Left ventricle myocardium inferior (tissue), 1 donor: ENCODE data around the gene TPI1. TPM values are rescaled to one million over a fixed set of nuclear protein-coding genes. Genes with fewer than 3 reads are reported as not detected.

Experiments
- DNase-seq: peaks from one replicate; pipeline ENCODE4 v3.0.0-alpha.2; 2020
- H3K27ac ChIP-seq: fragments of 200-600 bp; replicated peaks from 2 replicates; pipeline ENCODE4 v1.8.0; 2021
- H3K27me3 ChIP-seq: fragments of 200-600 bp; 2 replicates; pipeline ENCODE4 v1.8.0; 2021; ENCODE audit warnings: low read depth
- H3K36me3 ChIP-seq: fragments of 200-600 bp; 2 replicates; pipeline ENCODE4 v1.8.0; 2021
- H3K4me1 ChIP-seq: fragments of 200-600 bp; 2 replicates; pipeline ENCODE4 v1.8.0; 2021
- H3K4me3 ChIP-seq: fragments of 200-600 bp; 2 replicates; pipeline ENCODE4 v1.8.0; 2021; ENCODE audit warnings: mild to moderate bottlenecking, moderate library complexity
- H3K9me3 ChIP-seq: fragments of 200-600 bp; replicated peaks from 2 replicates; pipeline ENCODE4 v1.8.0; 2021
- intact Hi-C: fragments of 100-400 bp; cut with micrococcal nuclease; formaldehyde crosslinking; loops from one replicate; pipeline ENCODE4 v1.11.0; 2022
- total RNA-seq: library from RNA; stranded (reverse); fragmentation: NEBNext Ultra II Directional; extraction: Animal tissue kit (Norgen Biotek cat#: 25700); gene quantifications from one replicate; pipeline ENCODE4 v1.2.1, GENCODE V29; 2021
- TF ChIP-seq, protein P1 (sequence below): fragments of 200-600 bp; IDR thresholded peaks from 2 replicates; pipeline ENCODE4 v1.8.0; 2021; ENCODE audit warnings: antibody characterized with exemption, mild to moderate bottlenecking, borderline replicate concordance
- donor health status: DM: no; HTN: yes; CAD: no; lungs with severe emphysema.

The TPI1 gene
- total RNA-seq, 1 donor from 2014 or later: 753 TPM

DNA sequence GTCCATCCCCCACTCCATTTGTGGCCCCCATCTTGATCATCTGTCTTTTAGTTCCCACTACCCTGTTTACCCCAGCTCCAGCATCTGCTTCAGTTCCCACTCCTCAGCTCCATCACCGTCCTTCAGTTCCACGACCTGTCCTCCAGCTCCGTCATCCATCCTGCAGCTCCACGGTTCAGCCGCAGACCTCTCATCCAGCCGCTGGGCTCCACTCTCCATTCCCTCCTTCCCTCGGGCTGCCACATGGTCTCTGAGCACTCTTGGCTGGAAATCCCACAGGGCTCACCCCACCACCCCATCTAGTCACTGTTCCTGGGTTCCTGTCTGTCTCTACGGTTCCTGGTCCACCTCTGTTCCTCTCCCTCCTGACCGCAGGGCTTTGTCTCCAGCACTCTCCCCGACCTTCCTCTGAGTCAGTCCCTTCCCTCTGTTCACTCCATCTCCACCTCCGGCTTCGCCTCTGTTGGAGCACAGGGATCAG, 42.4 kb upstream of the TPI1 start:
- intact Hi-C loops: loop anchor here (5.0 kb wide), 1 partner anchor 78 kb away; no protein-coding TSS in a partner anchor
- H3K4me1 ChIP-seq: peaks cover 58% of the 10 kb centered on the region
- H3K27ac ChIP-seq: no peak overlapping the region
- H3K9me3 ChIP-seq: no peaks in the 10 kb centered on the region
- H3K27me3 ChIP-seq: peaks cover 27% of the 10 kb centered on the region
- TF ChIP-seq, protein P1, sequence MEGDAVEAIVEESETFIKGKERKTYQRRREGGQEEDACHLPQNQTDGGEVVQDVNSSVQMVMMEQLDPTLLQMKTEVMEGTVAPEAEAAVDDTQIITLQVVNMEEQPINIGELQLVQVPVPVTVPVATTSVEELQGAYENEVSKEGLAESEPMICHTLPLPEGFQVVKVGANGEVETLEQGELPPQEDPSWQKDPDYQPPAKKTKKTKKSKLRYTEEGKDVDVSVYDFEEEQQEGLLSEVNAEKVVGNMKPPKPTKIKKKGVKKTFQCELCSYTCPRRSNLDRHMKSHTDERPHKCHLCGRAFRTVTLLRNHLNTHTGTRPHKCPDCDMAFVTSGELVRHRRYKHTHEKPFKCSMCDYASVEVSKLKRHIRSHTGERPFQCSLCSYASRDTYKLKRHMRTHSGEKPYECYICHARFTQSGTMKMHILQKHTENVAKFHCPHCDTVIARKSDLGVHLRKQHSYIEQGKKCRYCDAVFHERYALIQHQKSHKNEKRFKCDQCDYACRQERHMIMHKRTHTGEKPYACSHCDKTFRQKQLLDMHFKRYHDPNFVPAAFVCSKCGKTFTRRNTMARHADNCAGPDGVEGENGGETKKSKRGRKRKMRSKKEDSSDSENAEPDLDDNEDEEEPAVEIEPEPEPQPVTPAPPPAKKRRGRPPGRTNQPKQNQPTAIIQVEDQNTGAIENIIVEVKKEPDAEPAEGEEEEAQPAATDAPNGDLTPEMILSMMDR: no peak
- no peak for DNase-seq
- H3K4me3 ChIP-seq: peak overlapping the region; percentile 26
- H3K36me3 ChIP-seq: no peaks in the 10 kb centered on the region

DNA sequence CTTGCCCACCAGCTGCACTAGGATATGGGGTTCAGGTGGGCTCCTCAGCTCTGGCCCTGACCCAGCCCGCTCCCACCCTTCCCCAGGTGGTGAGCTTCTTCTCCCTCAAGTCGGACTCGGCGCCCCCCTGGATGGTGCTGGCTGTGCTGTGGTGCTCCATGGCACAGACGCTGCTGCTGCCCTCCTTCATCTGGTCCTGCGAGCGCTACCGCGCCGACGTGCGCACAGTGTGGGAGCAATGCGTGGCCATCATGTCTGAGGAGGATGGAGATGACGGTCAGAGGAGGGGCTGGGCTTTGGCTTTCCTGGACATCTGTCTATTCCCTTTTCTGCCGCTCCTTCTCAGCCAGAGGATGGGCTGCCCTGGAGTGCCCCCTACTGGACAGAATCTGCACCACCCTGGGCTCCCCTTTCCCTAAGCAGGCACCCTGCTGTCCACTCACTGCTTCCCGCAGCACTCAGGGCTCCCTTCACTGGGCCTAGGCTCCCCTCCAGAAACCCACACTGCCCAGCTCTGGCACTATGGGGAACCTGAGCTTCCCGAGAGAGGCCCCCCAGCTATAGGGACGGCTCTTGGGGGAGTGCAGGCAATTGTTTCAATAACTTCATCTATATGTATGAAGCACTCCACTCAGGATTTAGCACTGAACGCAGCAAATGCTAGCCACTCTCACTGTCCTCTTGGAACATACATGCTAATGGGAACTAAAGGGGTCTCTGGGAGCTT, 41.8 kb upstream of the TPI1 start:
- TF ChIP-seq, protein P1: peak; percentile 95
- no peak overlapping the region for H3K27ac ChIP-seq
- peaks cover 22% of the 10 kb centered on the region for H3K27me3 ChIP-seq
- H3K9me3 ChIP-seq: no peaks in the 10 kb centered on the region
- peak; percentile 87 for DNase-seq
- peak overlapping the region; percentile 26 for H3K4me3 ChIP-seq
- peaks cover 63% of the 10 kb centered on the region for H3K4me1 ChIP-seq
- intact Hi-C loops: loop anchor here (5.0 kb wide), 1 partner anchor 78 kb away; no protein-coding TSS in a partner anchor
- H3K36me3 ChIP-seq: no peaks in the 10 kb centered on the region

DNA sequence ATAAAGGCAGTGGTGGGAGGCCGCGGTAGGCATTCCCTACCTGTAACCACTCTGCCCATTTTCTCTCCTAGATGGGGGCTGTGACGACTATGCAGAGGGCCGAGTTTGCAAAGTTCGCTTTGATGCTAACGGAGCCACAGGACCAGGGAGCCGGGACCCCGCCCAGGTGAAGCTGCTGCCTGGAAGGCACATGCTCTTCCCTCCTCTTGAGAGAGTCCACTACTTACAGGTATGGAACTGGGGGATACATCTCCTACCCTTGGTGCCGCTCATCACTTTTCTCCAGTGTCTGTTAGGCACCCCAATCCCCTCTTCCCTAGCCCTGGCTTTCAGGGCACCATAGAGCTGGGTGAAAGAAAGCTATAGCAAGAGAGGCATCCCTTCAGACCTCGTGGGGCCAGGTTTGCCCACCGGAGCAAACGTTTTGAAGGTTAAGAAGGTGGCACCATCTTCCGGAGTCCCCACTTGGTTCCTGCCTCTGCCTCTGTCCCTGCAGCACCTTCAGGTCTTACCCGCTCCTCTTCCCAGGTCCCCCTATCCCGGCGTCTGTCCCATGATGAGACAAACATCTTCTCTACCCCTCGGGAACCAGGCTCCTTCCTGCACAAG, 41.1 kb upstream of the TPI1 start:
- TF ChIP-seq, protein P1: no peak
- Histone ChIP-seq H3K27ac (no peak overlapping the region), H3K9me3 (no peaks in the 10 kb centered on the region), H3K4me3 (no peak overlapping the region), H3K36me3 (peaks cover 4% of the 10 kb centered on the region), H3K4me1 (peaks cover 58% of the 10 kb centered on the region), H3K27me3 (peaks cover 22% of the 10 kb centered on the region)
- no peak for DNase-seq
- intact Hi-C loops: loop anchor here (5.0 kb wide), 1 partner anchor 79 kb away; no protein-coding TSS in a partner anchor

DNA sequence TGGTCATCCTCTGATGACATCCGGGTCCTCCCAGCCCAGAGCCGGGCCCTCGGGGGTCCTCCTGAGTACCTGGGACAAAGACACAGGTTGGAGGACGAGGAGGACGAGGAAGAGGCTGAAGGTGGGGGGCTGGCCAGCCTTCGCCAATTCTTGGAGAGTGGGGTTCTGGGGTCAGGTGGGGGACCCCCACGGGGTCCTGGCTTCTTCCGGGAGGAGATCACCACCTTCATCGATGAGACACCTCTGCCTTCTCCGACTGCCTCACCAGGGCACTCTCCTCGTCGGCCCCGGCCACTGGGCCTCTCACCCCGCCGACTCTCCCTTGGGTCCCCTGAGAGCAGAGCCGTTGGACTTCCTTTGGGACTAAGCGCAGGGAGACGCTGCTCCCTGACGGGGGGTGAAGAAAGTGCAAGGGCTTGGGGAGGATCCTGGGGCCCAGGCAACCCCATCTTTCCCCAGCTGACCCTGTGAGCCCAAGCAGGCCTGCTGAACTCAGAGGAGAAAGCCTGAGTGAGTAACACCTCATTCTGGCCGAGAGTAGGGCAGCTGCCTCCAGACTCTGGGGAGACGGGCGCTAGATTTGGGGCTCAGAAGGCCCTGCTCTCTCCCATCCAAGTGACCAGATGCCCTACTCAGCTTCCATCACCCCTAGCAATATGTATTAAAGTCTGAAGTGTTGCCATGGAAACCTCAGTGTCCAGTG, 40.4 kb upstream of the TPI1 start:
- no peak for DNase-seq
- H3K9me3 ChIP-seq: no peaks in the 10 kb centered on the region
- H3K4me1 ChIP-seq: peaks cover 53% of the 10 kb centered on the region
- peak overlapping the region; percentile 40 for H3K27ac ChIP-seq
- peaks cover 10% of the 10 kb centered on the region for H3K36me3 ChIP-seq
- peak overlapping the region; percentile 92 for H3K4me3 ChIP-seq
- H3K27me3 ChIP-seq: peaks cover 19% of the 10 kb centered on the region
- TF ChIP-seq, protein P1: no peak
- intact Hi-C loops: loop anchor here (5.0 kb wide), 1 partner anchor 80 kb away; no protein-coding TSS in a partner anchor

DNA sequence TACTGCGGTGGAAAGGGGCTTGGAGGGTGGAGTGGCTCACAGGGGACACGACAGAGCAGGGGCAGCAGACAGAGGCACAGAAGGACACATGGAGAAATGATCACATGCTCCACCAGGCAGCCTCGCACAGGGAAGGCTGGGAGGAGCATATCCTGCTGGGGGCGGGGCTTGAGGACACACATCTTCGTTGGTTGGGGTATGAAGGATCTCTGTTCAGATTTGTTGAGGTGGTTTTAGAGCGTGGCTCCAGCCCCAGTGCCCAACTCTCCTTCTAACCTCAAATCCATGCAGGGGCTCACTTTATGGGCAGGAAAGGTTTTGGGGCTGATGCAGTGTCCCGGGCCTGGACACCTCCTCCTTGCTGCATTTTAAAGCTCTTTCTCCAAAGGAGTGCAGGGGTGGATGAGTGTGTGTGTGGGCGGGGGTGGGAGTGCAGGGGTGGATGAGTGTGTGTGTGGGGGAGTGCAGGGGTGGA, 39.9 kb upstream of the TPI1 start:
- peak overlapping the region; percentile 40 for H3K27ac ChIP-seq
- H3K27me3 ChIP-seq: peaks cover 13% of the 10 kb centered on the region
- TF ChIP-seq, protein P1: no peak
- DNase-seq: peak; percentile 89
- H3K36me3 ChIP-seq: peaks cover 13% of the 10 kb centered on the region
- H3K4me1 ChIP-seq: peaks cover 47% of the 10 kb centered on the region
- H3K9me3 ChIP-seq: no peaks in the 10 kb centered on the region
- peak overlapping the region; percentile 92 for H3K4me3 ChIP-seq
- intact Hi-C loops: loop anchor here (5.0 kb wide), 1 partner anchor 80 kb away; no protein-coding TSS in a partner anchor
